ENCODE data around the gene FPR2. TPM values are rescaled to one million over a fixed set of nuclear protein-coding genes. Genes with fewer than 3 reads are reported as not detected.

Gene FPR2
- total and polyA plus RNA-seq, 2 donors (not counting 1 experiment from before 2014, with no cell fraction given), result not detected

DNA sequence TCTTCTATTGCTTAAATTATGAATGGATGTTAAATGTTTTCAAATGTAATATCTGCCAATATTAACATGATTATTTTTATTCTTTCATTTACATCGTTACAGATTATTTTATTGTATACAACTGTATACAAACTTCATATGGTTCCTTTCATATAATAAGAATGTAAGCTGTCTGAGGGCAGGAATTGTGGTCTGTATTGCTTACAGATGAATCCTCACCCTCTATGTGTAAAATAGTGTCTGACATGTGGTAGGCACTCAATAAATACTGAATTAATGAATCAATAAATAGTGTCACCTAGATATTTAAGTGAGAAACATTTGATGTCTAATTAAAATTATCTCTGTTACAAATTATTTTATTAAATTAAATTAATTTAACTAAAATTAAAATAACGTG is 41.8 kb downstream of the FPR2 start:
- no CpG with 5 or more reads among the region's 2 CpGs for WGBS (ENCODE audit: insufficient coverage)

GRCh38 chr19:51803519-51803918 is 42.5 kb downstream of the FPR2 start:
- H3K9ac ChIP-seq (ENCODE audit: low read length), result no peak overlapping the region
- H3K27me3 Mint-ChIP-seq, result no peaks in the 10 kb centered on the region
- CTCF ChIA-PET, result no interaction called here
- no peaks in the 10 kb centered on the region for H4K20me1 ChIP-seq (ENCODE audit: control insufficient read depth, insufficient read depth, low read length, poor library complexity, severe bottlenecking)
- peaks cover 5% of the 10 kb centered on the region for H3K4me1 Mint-ChIP-seq
- H3K4me1 ChIP-seq (ENCODE audit: control insufficient read depth in 2 of 2, insufficient read depth in 2 of 2, low read length in 2 of 2), result peaks cover 6 to 7% of the 10 kb centered on the region in 2 donors
- DNase-seq (no peak), ATAC-seq (ENCODE audit: low read depth) (no peak)
- peaks cover 0 to 22% (median 2%) of the 10 kb centered on the region in 3 donors for H3K9me3 ChIP-seq (ENCODE audit: control extremely low read depth in 1 of 3, control insufficient read depth in 2 of 3, insufficient read depth in 1 of 3, low read length in 2 of 3)
- no peaks in the 10 kb centered on the region for H3K36me3 ChIP-seq (replicated peaks in 1 of 2; ENCODE audit: control extremely low read depth in 1 of 2, control insufficient read depth in 1 of 2, extremely low read depth in 1 of 2, insufficient read depth in 2 of 2, low read length in 1 of 2)
- POLR2A ChIA-PET, result no interaction called here
- no peaks in the 10 kb centered on the region for H3K79me2 ChIP-seq (ENCODE audit: control insufficient read depth, insufficient read depth, low read length)
- H3K4me3 Mint-ChIP-seq, result no peak overlapping the region
- H3K9me3 Mint-ChIP-seq (ENCODE audit: insufficient read depth), result no peaks in the 10 kb centered on the region
- TF ChIP-seq, protein P1, sequence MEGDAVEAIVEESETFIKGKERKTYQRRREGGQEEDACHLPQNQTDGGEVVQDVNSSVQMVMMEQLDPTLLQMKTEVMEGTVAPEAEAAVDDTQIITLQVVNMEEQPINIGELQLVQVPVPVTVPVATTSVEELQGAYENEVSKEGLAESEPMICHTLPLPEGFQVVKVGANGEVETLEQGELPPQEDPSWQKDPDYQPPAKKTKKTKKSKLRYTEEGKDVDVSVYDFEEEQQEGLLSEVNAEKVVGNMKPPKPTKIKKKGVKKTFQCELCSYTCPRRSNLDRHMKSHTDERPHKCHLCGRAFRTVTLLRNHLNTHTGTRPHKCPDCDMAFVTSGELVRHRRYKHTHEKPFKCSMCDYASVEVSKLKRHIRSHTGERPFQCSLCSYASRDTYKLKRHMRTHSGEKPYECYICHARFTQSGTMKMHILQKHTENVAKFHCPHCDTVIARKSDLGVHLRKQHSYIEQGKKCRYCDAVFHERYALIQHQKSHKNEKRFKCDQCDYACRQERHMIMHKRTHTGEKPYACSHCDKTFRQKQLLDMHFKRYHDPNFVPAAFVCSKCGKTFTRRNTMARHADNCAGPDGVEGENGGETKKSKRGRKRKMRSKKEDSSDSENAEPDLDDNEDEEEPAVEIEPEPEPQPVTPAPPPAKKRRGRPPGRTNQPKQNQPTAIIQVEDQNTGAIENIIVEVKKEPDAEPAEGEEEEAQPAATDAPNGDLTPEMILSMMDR (IDR thresholded peaks at IDR 0.05), result no peak
- TF ChIP-seq EZH2 (IDR thresholded peaks at IDR 0.05; ENCODE audit: borderline replicate concordance, insufficient read depth, low read depth, low read length, poor library complexity, severe bottlenecking), result no peak
- H3K27ac ChIP-seq (ENCODE audit: low read length in 2 of 2), result no peak overlapping the region
- intact Hi-C loops (cut with micrococcal nuclease), result no loop called here
- no peak overlapping the region for H3K27ac Mint-ChIP-seq
- no peak overlapping the region for H2AFZ ChIP-seq (ENCODE audit: insufficient read depth, low read depth, low read length, poor library complexity, severe bottlenecking)
- H3K4me3 ChIP-seq (ENCODE audit: control extremely low read depth in 1 of 5, extremely low read depth in 1 of 5, insufficient read depth in 1 of 5, low read depth in 2 of 5, low read length in 4 of 5), result no peak overlapping the region
- H3K4me2 ChIP-seq (replicated peaks; ENCODE audit: low read depth, low read length, poor library complexity, severe bottlenecking), result no peak overlapping the region
- 20% methylated on average over 1 of the region's 4 CpGs for WGBS (ENCODE audit: insufficient coverage)
- no peaks in the 10 kb centered on the region for H3K27me3 ChIP-seq (replicated peaks in 1 of 4; ENCODE audit: control extremely low read depth in 1 of 4, control insufficient read depth in 3 of 4, insufficient read depth in 4 of 4, low read length in 3 of 4)

More for the DNA sequence above, 41.8 kb downstream of the FPR2 start:
- no peaks in the 10 kb centered on the region for H3K79me2 ChIP-seq (ENCODE audit: control insufficient read depth, insufficient read depth, low read length)
- Mint-ChIP-seq H3K27ac (no peak overlapping the region), H3K27me3 (no peaks in the 10 kb centered on the region), H3K9me3 (ENCODE audit: insufficient read depth) (no peaks in the 10 kb centered on the region), H3K4me1 (peaks cover 5% of the 10 kb centered on the region), H3K4me3 (no peak overlapping the region)
- H3K4me2 ChIP-seq (replicated peaks; ENCODE audit: low read depth, low read length, poor library complexity, severe bottlenecking), result no peak overlapping the region
- TF ChIP-seq EZH2 (IDR thresholded peaks at IDR 0.05; ENCODE audit: borderline replicate concordance, insufficient read depth, low read depth, low read length, poor library complexity, severe bottlenecking), result no peak
- TF ChIP-seq, protein P1 (IDR thresholded peaks at IDR 0.05), result no peak
- H3K36me3 ChIP-seq (replicated peaks in 1 of 2; ENCODE audit: control extremely low read depth in 1 of 2, control insufficient read depth in 1 of 2, extremely low read depth in 1 of 2, insufficient read depth in 2 of 2, low read length in 1 of 2), result no peaks in the 10 kb centered on the region
- ChIA-PET POLR2A (no interaction called here), CTCF (no interaction called here)
- no peaks in the 10 kb centered on the region for H3K27me3 ChIP-seq (replicated peaks in 1 of 4; ENCODE audit: control extremely low read depth in 1 of 4, control insufficient read depth in 3 of 4, insufficient read depth in 4 of 4, low read length in 3 of 4)
- intact Hi-C loops (cut with micrococcal nuclease), result no loop called here
- ATAC-seq (ENCODE audit: low read depth) (no peak), DNase-seq (no peak)
- H2AFZ ChIP-seq (ENCODE audit: insufficient read depth, low read depth, low read length, poor library complexity, severe bottlenecking), result no peak overlapping the region
- peaks cover 6 to 7% of the 10 kb centered on the region in 2 donors for H3K4me1 ChIP-seq (ENCODE audit: control insufficient read depth in 2 of 2, insufficient read depth in 2 of 2, low read length in 2 of 2)
- peaks cover 0 to 23% (median 0%) of the 10 kb centered on the region in 3 donors for H3K9me3 ChIP-seq (ENCODE audit: control extremely low read depth in 1 of 3, control insufficient read depth in 2 of 3, insufficient read depth in 1 of 3, low read length in 2 of 3)
- no peak overlapping the region for H3K27ac ChIP-seq (ENCODE audit: low read length in 2 of 2)
- no peak overlapping the region for H3K9ac ChIP-seq (ENCODE audit: low read length)
- H4K20me1 ChIP-seq (ENCODE audit: control insufficient read depth, insufficient read depth, low read length, poor library complexity, severe bottlenecking), result no peaks in the 10 kb centered on the region
- no peak overlapping the region for H3K4me3 ChIP-seq (ENCODE audit: control extremely low read depth in 1 of 5, extremely low read depth in 1 of 5, insufficient read depth in 1 of 5, low read depth in 2 of 5, low read length in 4 of 5)
